ENCODE results near the gene UBE2Q1.

GRCh38 chr1:154548028-154548427, 10.4 kb downstream of the UBE2Q1 start:
- TF ChIP-seq, protein P1, sequence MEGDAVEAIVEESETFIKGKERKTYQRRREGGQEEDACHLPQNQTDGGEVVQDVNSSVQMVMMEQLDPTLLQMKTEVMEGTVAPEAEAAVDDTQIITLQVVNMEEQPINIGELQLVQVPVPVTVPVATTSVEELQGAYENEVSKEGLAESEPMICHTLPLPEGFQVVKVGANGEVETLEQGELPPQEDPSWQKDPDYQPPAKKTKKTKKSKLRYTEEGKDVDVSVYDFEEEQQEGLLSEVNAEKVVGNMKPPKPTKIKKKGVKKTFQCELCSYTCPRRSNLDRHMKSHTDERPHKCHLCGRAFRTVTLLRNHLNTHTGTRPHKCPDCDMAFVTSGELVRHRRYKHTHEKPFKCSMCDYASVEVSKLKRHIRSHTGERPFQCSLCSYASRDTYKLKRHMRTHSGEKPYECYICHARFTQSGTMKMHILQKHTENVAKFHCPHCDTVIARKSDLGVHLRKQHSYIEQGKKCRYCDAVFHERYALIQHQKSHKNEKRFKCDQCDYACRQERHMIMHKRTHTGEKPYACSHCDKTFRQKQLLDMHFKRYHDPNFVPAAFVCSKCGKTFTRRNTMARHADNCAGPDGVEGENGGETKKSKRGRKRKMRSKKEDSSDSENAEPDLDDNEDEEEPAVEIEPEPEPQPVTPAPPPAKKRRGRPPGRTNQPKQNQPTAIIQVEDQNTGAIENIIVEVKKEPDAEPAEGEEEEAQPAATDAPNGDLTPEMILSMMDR (IDR thresholded peaks at IDR 0.05) = no peak
- TF ChIP-seq POLR2A (IDR thresholded peaks at IDR 0.05) (no peak), POLR2AphosphoS5 (IDR thresholded peaks at IDR 0.05) (no peak)
